IMR-90 (cell line): ENCODE results near the gene ZRSR2.

Experiments
- CEBPB ChIP-seq: IDR thresholded peaks from 2 replicates; pipeline ENCODE4 v1.6.1; 2012; ENCODE audit warnings: low read depth, low read length, improper control_type of control experiment
- CHD1 ChIP-seq: IDR thresholded peaks from 2 replicates; pipeline ENCODE4 v1.6.1; 2012; ENCODE audit warnings: low read depth, low read length, improper control_type of control experiment
- POLR2A ChIP-seq: IDR thresholded peaks from 2 replicates; pipeline ENCODE4 v1.6.1; 2012; ENCODE audit warnings: mild to moderate bottlenecking, low read depth, low read length
- RAD21 ChIP-seq: IDR thresholded peaks from 2 replicates; pipeline ENCODE4 v1.6.1; 2012; ENCODE audit warnings: low read length, improper control_type of control experiment
- RCOR1 ChIP-seq: IDR thresholded peaks from 2 replicates; pipeline ENCODE4 v1.6.1; 2012; ENCODE audit warnings: mild to moderate bottlenecking, low read length, improper control_type of control experiment; ENCODE audit not compliant: insufficient replicate concordance
- RFX5 ChIP-seq: IDR thresholded peaks from 2 replicates; pipeline ENCODE4 v1.8.0; 2012; ENCODE audit warnings: low read depth, mild to moderate bottlenecking, low read length, moderate library complexity
- SMC3 ChIP-seq: fragments of 150-350 bp; IDR thresholded peaks from 2 replicates; pipeline ENCODE4 v1.6.1; 2016; ENCODE audit warnings: low read depth, mild to moderate bottlenecking, antibody characterized with exemption, low read length, moderate library complexity
- TF ChIP-seq, protein P1 (sequence below): conservative IDR thresholded peaks from 2 replicates; pipeline ENCODE4 v1.5.1; 2012; ENCODE audit warnings: mild to moderate bottlenecking, low read depth, low read length, improper control_type of control experiment
- TF ChIP-seq, protein P2 (sequence below): fragments of 150-350 bp; IDR thresholded peaks from 2 replicates; pipeline ENCODE4 v1.6.1; 2017; ENCODE audit warnings: mild to moderate bottlenecking, antibody characterized with exemption, low read length, low read depth
- TF ChIP-seq, protein P3 (sequence below): fragments of 150-350 bp; IDR thresholded peaks from 2 replicates; pipeline ENCODE4 v1.6.1; 2016; ENCODE audit warnings: low read depth, mild to moderate bottlenecking, low read length, moderate library complexity, borderline replicate concordance

GRCh38 chrX:15744181-15744867, 46.0 kb upstream of the ZRSR2 start:
- no peak for TF ChIP-seq RAD21
- TF ChIP-seq, protein P1, sequence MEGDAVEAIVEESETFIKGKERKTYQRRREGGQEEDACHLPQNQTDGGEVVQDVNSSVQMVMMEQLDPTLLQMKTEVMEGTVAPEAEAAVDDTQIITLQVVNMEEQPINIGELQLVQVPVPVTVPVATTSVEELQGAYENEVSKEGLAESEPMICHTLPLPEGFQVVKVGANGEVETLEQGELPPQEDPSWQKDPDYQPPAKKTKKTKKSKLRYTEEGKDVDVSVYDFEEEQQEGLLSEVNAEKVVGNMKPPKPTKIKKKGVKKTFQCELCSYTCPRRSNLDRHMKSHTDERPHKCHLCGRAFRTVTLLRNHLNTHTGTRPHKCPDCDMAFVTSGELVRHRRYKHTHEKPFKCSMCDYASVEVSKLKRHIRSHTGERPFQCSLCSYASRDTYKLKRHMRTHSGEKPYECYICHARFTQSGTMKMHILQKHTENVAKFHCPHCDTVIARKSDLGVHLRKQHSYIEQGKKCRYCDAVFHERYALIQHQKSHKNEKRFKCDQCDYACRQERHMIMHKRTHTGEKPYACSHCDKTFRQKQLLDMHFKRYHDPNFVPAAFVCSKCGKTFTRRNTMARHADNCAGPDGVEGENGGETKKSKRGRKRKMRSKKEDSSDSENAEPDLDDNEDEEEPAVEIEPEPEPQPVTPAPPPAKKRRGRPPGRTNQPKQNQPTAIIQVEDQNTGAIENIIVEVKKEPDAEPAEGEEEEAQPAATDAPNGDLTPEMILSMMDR: no peak
- no peak for TF ChIP-seq POLR2A
- no peak for TF ChIP-seq CEBPB
- no peak for TF ChIP-seq CHD1
- no peak for TF ChIP-seq SMC3
- TF ChIP-seq, protein P2, sequence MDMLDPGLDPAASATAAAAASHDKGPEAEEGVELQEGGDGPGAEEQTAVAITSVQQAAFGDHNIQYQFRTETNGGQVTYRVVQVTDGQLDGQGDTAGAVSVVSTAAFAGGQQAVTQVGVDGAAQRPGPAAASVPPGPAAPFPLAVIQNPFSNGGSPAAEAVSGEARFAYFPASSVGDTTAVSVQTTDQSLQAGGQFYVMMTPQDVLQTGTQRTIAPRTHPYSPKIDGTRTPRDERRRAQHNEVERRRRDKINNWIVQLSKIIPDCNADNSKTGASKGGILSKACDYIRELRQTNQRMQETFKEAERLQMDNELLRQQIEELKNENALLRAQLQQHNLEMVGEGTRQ: no peak
- no peak for TF ChIP-seq RFX5
- no peak for TF ChIP-seq RCOR1
- TF ChIP-seq, protein P3, sequence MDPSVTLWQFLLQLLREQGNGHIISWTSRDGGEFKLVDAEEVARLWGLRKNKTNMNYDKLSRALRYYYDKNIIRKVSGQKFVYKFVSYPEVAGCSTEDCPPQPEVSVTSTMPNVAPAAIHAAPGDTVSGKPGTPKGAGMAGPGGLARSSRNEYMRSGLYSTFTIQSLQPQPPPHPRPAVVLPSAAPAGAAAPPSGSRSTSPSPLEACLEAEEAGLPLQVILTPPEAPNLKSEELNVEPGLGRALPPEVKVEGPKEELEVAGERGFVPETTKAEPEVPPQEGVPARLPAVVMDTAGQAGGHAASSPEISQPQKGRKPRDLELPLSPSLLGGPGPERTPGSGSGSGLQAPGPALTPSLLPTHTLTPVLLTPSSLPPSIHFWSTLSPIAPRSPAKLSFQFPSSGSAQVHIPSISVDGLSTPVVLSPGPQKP: no peak
